Neuronal stem cell (in vitro differentiated cells): ENCODE data around the gene HAPSTR1.

ENCODE experiments used
- DNase-seq: peaks from one replicate; pipeline ENCODE4 v3.0.0-alpha.2; 2013; ENCODE audit warnings: low spot score
- H2AFZ ChIP-seq: one replicate; pipeline ENCODE4 v1.6.1; 2013; ENCODE audit warnings: mild to moderate bottlenecking, low read length, inconsistent platforms
- H2AK5ac ChIP-seq: 2 replicates; pipeline ENCODE4 v1.6.1; 2013; ENCODE audit warnings: low read depth, mild to moderate bottlenecking, inconsistent platforms, low read length, moderate library complexity, mixed read lengths
- H2BK120ac ChIP-seq: 2 replicates; pipeline ENCODE4 v1.6.1; 2013; ENCODE audit warnings: low read depth, mild to moderate bottlenecking, inconsistent platforms, low read length, moderate library complexity, mixed read lengths
- H2BK12ac ChIP-seq: one replicate; pipeline ENCODE4 v1.6.1; 2013; ENCODE audit warnings: low read length, inconsistent platforms
- H2BK15ac ChIP-seq: 2 replicates; pipeline ENCODE4 v1.6.1; 2013; ENCODE audit warnings: mild to moderate bottlenecking, low read length, inconsistent platforms, mixed read lengths
- H2BK5ac ChIP-seq: one replicate; pipeline ENCODE4 v1.6.1; 2013; ENCODE audit warnings: inconsistent platforms, mild to moderate bottlenecking, low read length, moderate library complexity
- H3K14ac ChIP-seq: one replicate; pipeline ENCODE4 v1.6.1; 2013; ENCODE audit warnings: low read length, inconsistent platforms
- H3K18ac ChIP-seq: 2 replicates; pipeline ENCODE4 v1.6.1; 2013; ENCODE audit warnings: low read length, inconsistent platforms
- H3K23ac ChIP-seq: 2 replicates; pipeline ENCODE4 v1.6.1; 2013; ENCODE audit warnings: low read depth, mild to moderate bottlenecking, mixed read lengths, low read length, inconsistent platforms; ENCODE audit not compliant: poor library complexity
- H3K27ac ChIP-seq: replicated peaks from 3 replicates; pipeline ENCODE4 v1.5.1; 2013; ENCODE audit warnings: low read length, inconsistent platforms
- H3K27me3 ChIP-seq, 3 experiments: 2 replicates each; pipeline ENCODE4 v1.6.1; 2013; ENCODE audit warnings: low read length in 3 of 3, mild to moderate bottlenecking in 2 of 3, inconsistent platforms in 1 of 3, low read depth in 1 of 3, mixed read lengths in 1 of 3, moderate library complexity in 1 of 3; ENCODE audit not compliant: control insufficient read depth in 3 of 3, insufficient read depth in 3 of 3
- H3K36me3 ChIP-seq, 2 donors: replicated peaks in 1 of 2; 2 replicates each; pipeline ENCODE4 v1.6.1; 2013; ENCODE audit warnings: low read length in 2 of 2; ENCODE audit not compliant: control insufficient read depth in 2 of 2, insufficient read depth in 2 of 2
- H3K4ac ChIP-seq: 2 replicates; pipeline ENCODE4 v1.6.1; 2013; ENCODE audit warnings: inconsistent platforms, mild to moderate bottlenecking, low read length, moderate library complexity
- H3K4me1 ChIP-seq, 2 donors: 1 replicate in 1 of 2; 2 replicates in 1 of 2; pipeline ENCODE4 v1.6.1; 2013; ENCODE audit warnings: low read length in 2 of 2, low read depth in 1 of 2; ENCODE audit not compliant: control insufficient read depth in 2 of 2, insufficient read depth in 1 of 2
- H3K4me2 ChIP-seq: one replicate; pipeline ENCODE4 v1.6.1; 2013; ENCODE audit warnings: mild to moderate bottlenecking, low read length, inconsistent platforms; ENCODE audit not compliant: insufficient read depth, poor library complexity, severe bottlenecking
- H3K4me3 ChIP-seq, 2 donors: 2 replicates each; pipeline ENCODE4 v1.5.1; 2013; ENCODE audit warnings: low read length in 2 of 2, mild to moderate bottlenecking in 2 of 2, inconsistent platforms in 1 of 2, moderate library complexity in 1 of 2
- H3K79me1 ChIP-seq: one replicate; pipeline ENCODE4 v1.6.1; 2013; ENCODE audit warnings: low read depth, mild to moderate bottlenecking, inconsistent platforms, low read length, moderate library complexity
- H3K9ac ChIP-seq: one replicate; pipeline ENCODE4 v1.6.1; 2013; ENCODE audit warnings: mild to moderate bottlenecking, low read depth, low read length, inconsistent platforms; ENCODE audit not compliant: poor library complexity
- H3K9me3 ChIP-seq, 2 donors: replicated peaks in 1 of 2; 2 replicates each; pipeline versions ENCODE3 to v1.6.1; 2013; ENCODE audit warnings: low read length in 2 of 2, mild to moderate bottlenecking in 2 of 2, inconsistent platforms in 1 of 2, low read depth in 1 of 2, mixed read lengths in 1 of 2, moderate library complexity in 1 of 2; ENCODE audit not compliant: control insufficient read depth in 2 of 2, insufficient read depth in 1 of 2
- H4K8ac ChIP-seq: one replicate; pipeline ENCODE4 v1.6.1; 2013; ENCODE audit warnings: low read depth, mild to moderate bottlenecking, inconsistent platforms, low read length, moderate library complexity
- H4K91ac ChIP-seq: one replicate; pipeline ENCODE4 v1.6.1; 2013; ENCODE audit warnings: low read length, low read depth, mild to moderate bottlenecking, inconsistent platforms; ENCODE audit not compliant: poor library complexity
- WGBS, 2 donors: extraction: QIAGEN DNeasy Blood & Tissue Kit; methylation state at CpG; one replicate each; pipeline ENCODE4 v1.1.7; 2013; ENCODE audit warnings: missing lambda C conversion rate in 2 of 2, mixed read lengths in 1 of 2; ENCODE audit not compliant: insufficient read length in 2 of 2, insufficient replicate concordance in 1 of 2; ENCODE audit errors: extremely low coverage in 2 of 2; 5-methylcytosine and 5-hydroxymethylcytosine counted together

HAPSTR1 gene

DNA sequence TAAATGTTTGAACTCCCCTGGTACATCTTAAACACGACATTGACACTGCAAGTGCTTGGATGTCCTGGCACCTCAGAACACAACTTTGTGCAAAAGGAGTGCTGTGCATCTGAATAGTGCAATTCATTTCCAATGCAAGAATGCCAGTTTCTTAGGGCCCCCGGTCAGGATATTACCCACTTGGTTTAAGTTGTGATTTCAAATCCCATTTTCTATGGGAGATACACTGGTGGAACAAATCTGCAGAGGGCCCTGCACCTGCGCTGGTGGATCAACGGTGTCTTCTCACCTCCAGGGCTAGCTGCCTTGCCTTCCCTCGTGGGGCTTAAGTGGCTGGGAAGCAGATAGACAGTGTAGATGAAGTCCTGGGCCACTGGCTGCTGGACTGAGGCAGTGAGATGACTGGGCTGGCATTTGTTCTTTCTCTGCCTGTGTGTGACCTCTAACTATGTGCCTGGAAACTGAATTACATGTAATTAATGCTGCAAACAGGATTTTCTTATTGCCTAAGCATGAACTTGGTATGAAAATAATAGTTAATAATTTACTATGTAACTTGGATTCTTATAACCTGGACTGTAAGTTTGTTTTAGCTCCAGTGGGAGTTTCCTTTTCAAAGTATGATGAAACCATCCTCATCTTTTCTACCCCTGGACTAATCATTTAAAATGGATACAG is 20.9 kb downstream of the HAPSTR1 start:
- no peak for DNase-seq
- H3K36me3 ChIP-seq, result peaks cover 16 to 98% of the 10 kb centered on the region in 2 donors
- no peak overlapping the region for H4K8ac ChIP-seq
- no peak overlapping the region for H2AK5ac ChIP-seq
- H2BK15ac ChIP-seq, result no peak overlapping the region
- H3K23ac ChIP-seq, result peak overlapping the region; percentile 4
- no peak overlapping the region for H3K4me2 ChIP-seq
- no peak overlapping the region for H3K27ac ChIP-seq
- H3K4me3 ChIP-seq, result no peak overlapping the region
- no peaks in the 10 kb centered on the region for H3K9me3 ChIP-seq
- H2BK5ac ChIP-seq, result no peak overlapping the region
- WGBS, 2 donors, result no CpG with 5 or more reads among the region's 5 CpGs
- H3K4ac ChIP-seq, result no peak overlapping the region
- peaks cover 0 to 11% of the 10 kb centered on the region in 2 donors for H3K4me1 ChIP-seq
- H2AFZ ChIP-seq, result no peak overlapping the region
- no peak overlapping the region for H3K18ac ChIP-seq
- no peak overlapping the region for H2BK12ac ChIP-seq
- H2BK120ac ChIP-seq, result no peak overlapping the region
- no peak overlapping the region for H3K9ac ChIP-seq
- H3K27me3 ChIP-seq, result no peaks in the 10 kb centered on the region
- H4K91ac ChIP-seq, result no peak overlapping the region
- H3K79me1 ChIP-seq, result peaks cover 4% of the 10 kb centered on the region
- H3K14ac ChIP-seq, result no peak overlapping the region

- Histone ChIP-seq H2BK12ac (no peak overlapping the region), H3K4ac (no peak overlapping the region), H3K23ac (no peak overlapping the region), H3K18ac (no peak overlapping the region), H4K91ac (no peak overlapping the region), H2AFZ (no peak overlapping the region), H4K8ac (no peak overlapping the region), H3K9ac (no peak overlapping the region), H3K9me3 (no peaks in the 10 kb centered on the region), H3K4me1 (peaks cover 0 to 11% of the 10 kb centered on the region in 2 donors), H2BK120ac (no peak overlapping the region), H3K14ac (no peak overlapping the region), H2BK15ac (no peak overlapping the region), H3K79me1 (peaks cover 4% of the 10 kb centered on the region), H3K4me3 (no peak overlapping the region), H3K4me2 (no peak overlapping the region), H3K27ac (no peak overlapping the region), H3K27me3 (no peaks in the 10 kb centered on the region), H3K36me3 (peaks cover 14 to 98% of the 10 kb centered on the region in 2 donors), H2BK5ac (no peak overlapping the region), H2AK5ac (no peak overlapping the region)
- no CpG with 5 or more reads among the region's 1 CpG for WGBS, 2 donors
- no peak for DNase-seq
Observed at GRCh38 chr16:9112844-9113186, 21.4 kb downstream of the HAPSTR1 start.

- no peak overlapping the region for H2BK15ac ChIP-seq
- no peak overlapping the region for H2BK120ac ChIP-seq
- no peak overlapping the region for H3K23ac ChIP-seq
- WGBS, 2 donors, result no CpG with 5 or more reads among the region's 3 CpGs
- no peaks in the 10 kb centered on the region for H3K27me3 ChIP-seq
- H3K14ac ChIP-seq, result no peak overlapping the region
- peaks cover 4% of the 10 kb centered on the region for H3K79me1 ChIP-seq
- no peak overlapping the region for H4K91ac ChIP-seq
- H2AK5ac ChIP-seq, result no peak overlapping the region
- H2AFZ ChIP-seq, result no peak overlapping the region
- no peak overlapping the region for H2BK12ac ChIP-seq
- no peak overlapping the region for H3K4ac ChIP-seq
- no peak overlapping the region for H3K9ac ChIP-seq
- peaks cover 0 to 9% of the 10 kb centered on the region in 2 donors for H3K4me1 ChIP-seq
- no peak overlapping the region for H3K18ac ChIP-seq
- no peak overlapping the region for H4K8ac ChIP-seq
- no peak overlapping the region for H3K4me2 ChIP-seq
- no peak overlapping the region for H2BK5ac ChIP-seq
- no peak for DNase-seq
- no peaks in the 10 kb centered on the region for H3K9me3 ChIP-seq
- H3K36me3 ChIP-seq, result peaks cover 12 to 98% of the 10 kb centered on the region in 2 donors
- no peak overlapping the region for H3K4me3 ChIP-seq
- no peak overlapping the region for H3K27ac ChIP-seq
Observed at GRCh38 chr16:9113707-9114106, 22.3 kb downstream of the HAPSTR1 start.

- H4K91ac ChIP-seq, result no peak overlapping the region
- no peak overlapping the region for H2BK15ac ChIP-seq
- DNase-seq, result no peak
- no peak overlapping the region for H2BK12ac ChIP-seq
- H3K79me1 ChIP-seq, result peaks cover 4% of the 10 kb centered on the region
- no peak overlapping the region for H2BK5ac ChIP-seq
- H3K9me3 ChIP-seq, result no peaks in the 10 kb centered on the region
- no peak overlapping the region for H2AK5ac ChIP-seq
- no peak overlapping the region for H3K27ac ChIP-seq
- no peak overlapping the region for H3K23ac ChIP-seq
- no peak overlapping the region for H3K4ac ChIP-seq
- no peak overlapping the region for H2AFZ ChIP-seq
- H3K4me2 ChIP-seq, result no peak overlapping the region
- H3K14ac ChIP-seq, result no peak overlapping the region
- no peak overlapping the region for H3K9ac ChIP-seq
- H3K4me3 ChIP-seq, result no peak overlapping the region
- H3K4me1 ChIP-seq, result peaks cover 0 to 7% of the 10 kb centered on the region in 2 donors
- H3K18ac ChIP-seq, result no peak overlapping the region
- WGBS, 2 donors, result no CpG with 5 or more reads among the region's 5 CpGs
- H3K36me3 ChIP-seq, result peaks cover 12 to 98% of the 10 kb centered on the region in 2 donors
- H2BK120ac ChIP-seq, result no peak overlapping the region
- H3K27me3 ChIP-seq, result no peaks in the 10 kb centered on the region
- no peak overlapping the region for H4K8ac ChIP-seq
Observed at GRCh38 chr16:9114112-9114511, 22.7 kb downstream of the HAPSTR1 start.
